Neutrophil (primary cell): ENCODE data around the gene UBALD1.
"Not testable (repeated sequence)": the region's sequence is repeated elsewhere in the genome, so short reads cannot be mapped to it uniquely, and the experiment has no call there.

Experiments
- H3K27ac ChIP-seq: fragments of 200-600 bp; sonication (generic); 2 replicates; pipeline ENCODE4 v1.5.1; 2016; ENCODE audit warnings: mild to moderate bottlenecking, moderate library complexity
- H3K27me3 ChIP-seq: fragments of 200-600 bp; sonication (generic); 2 replicates; pipeline ENCODE4 v1.6.0; 2016; ENCODE audit warnings: mild to moderate bottlenecking
- H3K36me3 ChIP-seq: fragments of 200-600 bp; sonication (generic); 2 replicates; pipeline ENCODE4 v1.5.1; 2017
- H3K4me1 ChIP-seq, 2 experiments: fragments of 200-600 bp in 1 of 2; sonication (generic) in 1 of 2; 1 replicate in 1 of 2; 2 replicates in 1 of 2; pipeline versions ENCODE4 v1.5.1 to v1.6.1; 2013 to 2016; ENCODE audit warnings: low read depth in 1 of 2, low read length in 1 of 2, mild to moderate bottlenecking in 1 of 2, moderate library complexity in 1 of 2; ENCODE audit not compliant: control insufficient read depth in 1 of 2, insufficient read depth in 1 of 2
- H3K4me3 ChIP-seq, 2 experiments: fragments of 200-600 bp in 1 of 2; sonication (generic) in 1 of 2; 1 replicate in 1 of 2; 2 replicates in 1 of 2; pipeline ENCODE4 v1.5.1; 2013 to 2016; ENCODE audit warnings: low read depth in 1 of 2, low read length in 1 of 2, mild to moderate bottlenecking in 1 of 2, moderate library complexity in 1 of 2
- H3K9me3 ChIP-seq: fragments of 200-600 bp; sonication (generic); 2 replicates; pipeline ENCODE4 v1.5.1; 2016
- TF ChIP-seq, protein P1 (sequence below): fragments of 200-600 bp; sonication (generic); IDR thresholded peaks from 2 replicates; pipeline ENCODE4 v1.5.1; 2016; ENCODE audit warnings: antibody characterized with exemption

Gene UBALD1

GRCh38 chr16:4654011-4654963 is 39.6 kb upstream of the UBALD1 start:
- TF ChIP-seq, protein P1, sequence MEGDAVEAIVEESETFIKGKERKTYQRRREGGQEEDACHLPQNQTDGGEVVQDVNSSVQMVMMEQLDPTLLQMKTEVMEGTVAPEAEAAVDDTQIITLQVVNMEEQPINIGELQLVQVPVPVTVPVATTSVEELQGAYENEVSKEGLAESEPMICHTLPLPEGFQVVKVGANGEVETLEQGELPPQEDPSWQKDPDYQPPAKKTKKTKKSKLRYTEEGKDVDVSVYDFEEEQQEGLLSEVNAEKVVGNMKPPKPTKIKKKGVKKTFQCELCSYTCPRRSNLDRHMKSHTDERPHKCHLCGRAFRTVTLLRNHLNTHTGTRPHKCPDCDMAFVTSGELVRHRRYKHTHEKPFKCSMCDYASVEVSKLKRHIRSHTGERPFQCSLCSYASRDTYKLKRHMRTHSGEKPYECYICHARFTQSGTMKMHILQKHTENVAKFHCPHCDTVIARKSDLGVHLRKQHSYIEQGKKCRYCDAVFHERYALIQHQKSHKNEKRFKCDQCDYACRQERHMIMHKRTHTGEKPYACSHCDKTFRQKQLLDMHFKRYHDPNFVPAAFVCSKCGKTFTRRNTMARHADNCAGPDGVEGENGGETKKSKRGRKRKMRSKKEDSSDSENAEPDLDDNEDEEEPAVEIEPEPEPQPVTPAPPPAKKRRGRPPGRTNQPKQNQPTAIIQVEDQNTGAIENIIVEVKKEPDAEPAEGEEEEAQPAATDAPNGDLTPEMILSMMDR = no peak
- Histone ChIP-seq H3K27me3 (no peaks in the 10 kb centered on the region), H3K36me3 (peaks cover 90% of the 10 kb centered on the region), H3K9me3 (no peaks in the 10 kb centered on the region), H3K4me3 (no peak overlapping the region), H3K27ac (no peak overlapping the region), H3K4me1 (peaks cover 3 to 11% of the 10 kb centered on the region in 2 experiments)

GRCh38 chr16:4652561-4652960 is 37.9 kb upstream of the UBALD1 start:
- Histone ChIP-seq H3K27ac (no peak overlapping the region), H3K4me3 (no peak overlapping the region), H3K9me3 (no peaks in the 10 kb centered on the region), H3K4me1 (peaks cover 3 to 11% of the 10 kb centered on the region in 2 experiments), H3K27me3 (no peaks in the 10 kb centered on the region), H3K36me3 (peaks cover 77% of the 10 kb centered on the region)
- TF ChIP-seq, protein P1 = no peak

DNA sequence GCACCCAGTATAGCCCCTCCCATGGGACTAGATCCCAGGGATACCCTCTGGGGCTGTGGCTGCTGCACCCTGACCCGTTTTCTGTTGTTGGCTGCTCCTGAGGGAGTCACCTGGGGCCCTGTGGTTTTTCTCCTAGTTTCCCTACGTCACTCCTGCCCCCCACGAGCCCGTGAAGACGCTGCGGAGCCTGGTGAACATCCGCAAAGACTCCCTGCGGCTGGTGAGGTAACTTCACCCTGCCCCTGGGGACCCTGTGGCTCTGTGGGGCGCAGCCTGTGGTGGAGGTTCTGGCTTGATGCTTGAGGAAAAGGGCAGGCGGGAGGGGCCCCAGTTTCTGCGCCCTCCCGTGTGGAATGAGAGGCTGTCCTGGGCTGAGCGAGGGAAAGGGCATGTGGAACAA is 37.1 kb upstream of the UBALD1 start:
- TF ChIP-seq, protein P1 = no peak
- Histone ChIP-seq H3K36me3 (peaks cover 77% of the 10 kb centered on the region), H3K27ac (no peak overlapping the region), H3K4me3 (no peak overlapping the region), H3K27me3 (no peaks in the 10 kb centered on the region), H3K4me1 (peaks cover 3 to 11% of the 10 kb centered on the region in 2 experiments), H3K9me3 (no peaks in the 10 kb centered on the region)

DNA sequence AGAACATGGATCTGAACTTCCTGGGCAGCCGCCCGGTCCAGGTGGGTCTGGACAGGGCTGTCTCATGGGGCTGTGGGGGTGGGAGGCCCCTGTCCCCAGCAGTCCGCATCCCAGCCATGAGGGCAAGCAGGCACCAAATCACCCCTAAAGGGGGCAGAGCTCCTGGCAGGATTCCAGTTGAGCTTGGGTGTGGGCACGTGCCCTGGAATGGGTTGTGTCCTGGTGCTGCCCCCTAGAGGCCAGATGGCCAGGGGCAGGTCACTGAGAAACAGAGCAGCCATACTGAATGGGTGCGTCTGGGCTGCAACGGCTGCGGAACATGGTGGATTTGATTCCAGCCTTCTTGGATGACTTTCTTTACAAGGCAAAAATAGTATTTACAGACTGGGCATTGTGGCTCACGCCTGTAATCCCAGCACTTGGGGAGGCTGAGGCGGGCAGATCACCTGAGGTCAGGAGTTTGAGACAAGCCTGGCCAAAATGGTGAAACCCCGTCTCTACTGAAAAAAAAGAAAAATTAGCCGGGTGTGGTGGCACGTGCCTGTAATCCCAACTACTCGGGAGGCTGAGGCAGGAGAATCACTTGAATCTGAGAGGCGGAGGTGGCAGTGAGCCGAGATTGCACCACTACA is 35.9 kb upstream of the UBALD1 start:
- H3K27ac ChIP-seq = peak overlapping the region; percentile 69
- H3K4me3 ChIP-seq, H3K27me3 ChIP-seq, H3K9me3 ChIP-seq: not testable (repeated sequence)
- H3K36me3 ChIP-seq = peaks cover 76% of the 10 kb centered on the region
- TF ChIP-seq, protein P1 = peak; percentile 92
- H3K4me1 ChIP-seq = peaks cover 3 to 11% of the 10 kb centered on the region in 2 experiments

- Histone ChIP-seq H3K9me3 (no peaks in the 10 kb centered on the region), H3K27me3 (no peaks in the 10 kb centered on the region), H3K4me3 (no peak overlapping the region), H3K27ac (peak overlapping the region; percentile 69), H3K4me1 (peaks cover 3 to 11% of the 10 kb centered on the region in 2 experiments), H3K36me3 (peaks cover 75% of the 10 kb centered on the region)
- TF ChIP-seq, protein P1 = no peak
These were observed 35.2 kb upstream of the UBALD1 start for GRCh38 chr16:4649744-4650442.
